Measurements from ENCODE around the gene TST.

Gene TST

DNA sequence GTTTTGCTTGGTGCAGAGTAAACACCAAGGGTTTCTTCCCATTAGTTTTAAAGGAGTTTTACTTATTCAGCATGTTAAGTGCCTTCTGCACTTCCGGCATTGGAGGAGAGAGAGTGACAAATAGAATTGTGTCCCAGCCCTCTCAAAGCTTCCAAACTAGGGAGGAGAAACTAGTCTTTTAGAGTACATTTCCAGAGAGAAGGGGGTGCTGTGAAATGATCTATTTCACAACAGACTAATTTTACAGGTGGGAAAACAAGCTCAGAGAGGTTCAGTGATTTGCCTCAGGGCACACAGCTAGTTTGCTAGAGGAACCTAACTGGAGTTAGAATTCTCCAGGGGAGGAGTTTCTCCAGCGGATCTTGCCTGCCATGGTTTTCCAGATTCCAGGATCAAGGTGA, 12.9 kb upstream of the TST start:
- H3K27me3 Mint-ChIP-seq (ENCODE audit: low read depth, poor library complexity) = peaks cover 9% of the 10 kb centered on the region
- peaks cover 30% of the 10 kb centered on the region for H3K4me1 Mint-ChIP-seq
- no peak overlapping the region for H3K4me3 Mint-ChIP-seq
- no peak for DNase-seq
- H3K36me3 Mint-ChIP-seq (ENCODE audit: low read depth) = peaks cover 9% of the 10 kb centered on the region
- no peaks in the 10 kb centered on the region for H3K9me3 Mint-ChIP-seq
- TF ChIP-seq, protein P1, sequence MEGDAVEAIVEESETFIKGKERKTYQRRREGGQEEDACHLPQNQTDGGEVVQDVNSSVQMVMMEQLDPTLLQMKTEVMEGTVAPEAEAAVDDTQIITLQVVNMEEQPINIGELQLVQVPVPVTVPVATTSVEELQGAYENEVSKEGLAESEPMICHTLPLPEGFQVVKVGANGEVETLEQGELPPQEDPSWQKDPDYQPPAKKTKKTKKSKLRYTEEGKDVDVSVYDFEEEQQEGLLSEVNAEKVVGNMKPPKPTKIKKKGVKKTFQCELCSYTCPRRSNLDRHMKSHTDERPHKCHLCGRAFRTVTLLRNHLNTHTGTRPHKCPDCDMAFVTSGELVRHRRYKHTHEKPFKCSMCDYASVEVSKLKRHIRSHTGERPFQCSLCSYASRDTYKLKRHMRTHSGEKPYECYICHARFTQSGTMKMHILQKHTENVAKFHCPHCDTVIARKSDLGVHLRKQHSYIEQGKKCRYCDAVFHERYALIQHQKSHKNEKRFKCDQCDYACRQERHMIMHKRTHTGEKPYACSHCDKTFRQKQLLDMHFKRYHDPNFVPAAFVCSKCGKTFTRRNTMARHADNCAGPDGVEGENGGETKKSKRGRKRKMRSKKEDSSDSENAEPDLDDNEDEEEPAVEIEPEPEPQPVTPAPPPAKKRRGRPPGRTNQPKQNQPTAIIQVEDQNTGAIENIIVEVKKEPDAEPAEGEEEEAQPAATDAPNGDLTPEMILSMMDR (IDR thresholded peaks at IDR 0.05) = no peak
- H3K27ac Mint-ChIP-seq = peak overlapping the region; percentile 62

DNA sequence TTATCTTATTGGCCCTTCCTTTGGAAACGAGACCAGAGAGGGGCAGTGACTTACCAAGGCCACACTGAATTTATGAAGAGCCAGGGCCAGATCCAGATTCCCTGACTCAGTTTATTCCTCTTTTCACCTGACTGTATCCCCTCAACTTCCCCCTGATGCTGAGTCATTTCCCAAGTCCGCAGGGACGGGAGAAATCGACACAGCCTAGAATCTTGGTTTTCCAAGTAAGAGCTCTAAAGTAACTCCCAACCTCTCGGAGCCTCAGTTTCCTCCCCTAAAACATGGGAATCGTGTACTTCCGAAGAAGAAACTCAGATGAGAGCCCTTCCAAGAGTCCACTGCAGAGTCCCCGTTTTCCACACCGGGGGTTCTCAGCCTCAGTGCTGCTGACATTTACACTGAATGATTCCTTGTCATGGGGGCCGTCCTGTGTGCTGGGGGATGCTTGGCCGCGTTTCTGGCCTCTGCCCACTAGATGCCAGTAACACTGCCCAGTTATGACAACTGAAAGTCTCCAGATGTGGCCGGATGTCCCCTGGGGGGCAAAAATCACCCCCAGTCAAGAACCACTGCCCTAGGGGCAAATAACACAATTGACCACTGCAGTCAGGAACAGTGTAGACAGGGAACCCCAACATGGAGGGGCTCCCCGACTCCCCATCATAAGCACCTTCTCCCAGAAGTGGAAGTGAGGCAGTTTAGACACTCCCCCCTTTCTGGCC, 11.5 kb upstream of the TST start:
- H3K27ac Mint-ChIP-seq = peak overlapping the region; percentile 58
- H3K4me3 Mint-ChIP-seq = no peak overlapping the region
- H3K9me3 Mint-ChIP-seq = no peaks in the 10 kb centered on the region
- H3K36me3 Mint-ChIP-seq (ENCODE audit: low read depth) = peaks cover 20% of the 10 kb centered on the region
- TF ChIP-seq, protein P1 (IDR thresholded peaks at IDR 0.05) = no peak
- peaks cover 5% of the 10 kb centered on the region for H3K27me3 Mint-ChIP-seq (ENCODE audit: low read depth, poor library complexity)
- H3K4me1 Mint-ChIP-seq = peaks cover 36% of the 10 kb centered on the region
- DNase-seq = no peak

DNA sequence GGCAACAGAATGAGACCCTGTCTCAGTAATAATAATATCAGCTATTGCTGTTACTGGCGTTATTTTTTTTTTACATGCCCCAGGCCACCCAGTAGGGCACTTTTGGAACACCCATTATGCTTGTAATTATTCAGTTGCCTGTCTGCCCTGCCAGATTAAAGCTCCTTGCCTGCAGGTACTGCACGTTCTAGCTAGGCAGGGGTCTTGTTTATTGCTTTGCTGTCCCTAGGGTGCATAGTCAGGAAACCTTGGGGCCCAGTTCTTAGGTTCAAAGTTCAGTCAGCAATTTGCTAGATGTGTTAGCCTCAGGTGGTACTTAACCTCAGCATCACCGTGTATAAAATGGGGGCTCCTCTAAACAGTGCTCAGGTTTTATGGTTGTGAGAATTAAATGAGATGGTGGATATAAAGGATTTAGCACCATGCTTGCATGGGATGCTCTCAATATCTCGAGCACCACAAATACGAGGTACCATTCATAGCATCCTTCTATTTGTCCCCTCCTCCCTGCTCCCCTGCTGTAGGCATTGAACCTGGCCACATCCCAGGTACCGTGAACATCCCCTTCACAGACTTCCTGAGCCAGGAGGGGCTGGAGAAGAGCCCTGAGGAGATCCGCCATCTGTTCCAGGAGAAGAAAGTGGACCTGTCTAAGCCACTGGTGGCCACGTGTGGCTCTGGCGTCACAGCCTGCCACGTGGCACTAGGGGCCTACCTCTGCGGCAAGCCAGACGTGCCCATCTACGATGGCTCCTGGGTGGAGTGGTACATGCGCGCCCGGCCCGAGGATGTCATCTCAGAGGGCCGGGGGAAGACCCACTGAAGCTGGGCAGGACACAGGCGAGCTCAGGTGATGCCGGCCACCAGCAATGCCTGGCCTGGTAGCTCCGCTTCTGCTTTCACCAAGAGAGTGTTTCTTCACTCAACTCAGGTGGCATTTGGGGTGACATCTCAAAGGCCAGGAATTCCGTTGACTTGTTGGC, 9.7 kb upstream of the TST start:
- H3K27ac Mint-ChIP-seq = no peak overlapping the region
- H3K4me1 Mint-ChIP-seq = peaks cover 37% of the 10 kb centered on the region
- no peak overlapping the region for H3K4me3 Mint-ChIP-seq
- H3K9me3 Mint-ChIP-seq = no peaks in the 10 kb centered on the region
- H3K27me3 Mint-ChIP-seq (ENCODE audit: low read depth, poor library complexity) = peaks cover 5% of the 10 kb centered on the region
- H3K36me3 Mint-ChIP-seq (ENCODE audit: low read depth) = peaks cover 32% of the 10 kb centered on the region
- TF ChIP-seq, protein P1 (IDR thresholded peaks at IDR 0.05) = no peak
- DNase-seq = no peak

DNA sequence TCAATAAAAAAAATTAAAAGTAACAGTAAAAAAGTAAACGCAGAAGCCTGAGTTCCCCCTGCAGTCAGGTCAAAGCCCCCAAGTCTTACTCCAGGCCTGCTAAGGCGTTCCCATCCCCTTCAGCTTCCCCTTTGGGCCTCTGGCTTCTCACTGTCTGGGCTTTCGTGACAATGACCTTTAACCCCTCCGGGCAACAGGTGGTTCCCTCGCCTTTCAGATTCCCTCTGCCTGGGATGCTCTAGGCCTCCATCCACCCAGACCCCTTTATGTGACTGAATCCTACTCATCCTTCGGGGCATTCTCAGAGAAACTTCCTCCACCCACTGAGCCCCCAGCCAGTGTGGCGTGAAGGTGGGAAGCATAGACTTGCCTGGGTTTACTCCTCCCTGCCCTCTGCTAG, 8.3 kb upstream of the TST start:
- peaks cover 31% of the 10 kb centered on the region for H3K4me1 Mint-ChIP-seq
- H3K4me3 Mint-ChIP-seq = no peak overlapping the region
- DNase-seq = no peak
- H3K27ac Mint-ChIP-seq = no peak overlapping the region
- no peaks in the 10 kb centered on the region for H3K9me3 Mint-ChIP-seq
- TF ChIP-seq, protein P1 (IDR thresholded peaks at IDR 0.05) = no peak
- peaks cover 38% of the 10 kb centered on the region for H3K36me3 Mint-ChIP-seq (ENCODE audit: low read depth)
- H3K27me3 Mint-ChIP-seq (ENCODE audit: low read depth, poor library complexity) = peaks cover 2% of the 10 kb centered on the region

DNA sequence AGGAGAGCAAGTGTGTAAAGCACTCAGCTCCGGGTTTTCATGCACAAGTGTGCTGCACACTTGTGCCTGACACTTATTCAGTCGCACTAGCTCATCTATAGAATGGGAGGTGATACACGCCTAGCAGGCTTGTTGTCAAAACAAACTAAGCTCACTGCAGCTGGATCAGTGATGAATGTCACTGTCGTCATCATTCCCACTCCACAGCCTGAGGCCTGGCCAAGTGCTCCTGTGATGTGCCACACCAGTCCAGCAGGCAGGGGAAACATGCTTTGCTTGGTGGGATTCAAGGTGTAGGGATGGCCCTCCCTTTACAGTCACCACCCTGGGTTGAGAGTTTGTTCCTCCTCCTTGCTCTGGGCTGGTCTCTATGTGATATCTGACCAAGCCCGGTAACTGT, 7.1 kb upstream of the TST start:
- no peak overlapping the region for H3K4me3 Mint-ChIP-seq
- no peak for DNase-seq
- H3K36me3 Mint-ChIP-seq (ENCODE audit: low read depth) = peaks cover 38% of the 10 kb centered on the region
- H3K9me3 Mint-ChIP-seq = no peaks in the 10 kb centered on the region
- H3K27me3 Mint-ChIP-seq (ENCODE audit: low read depth, poor library complexity) = peaks cover 2% of the 10 kb centered on the region
- H3K27ac Mint-ChIP-seq = no peak overlapping the region
- TF ChIP-seq, protein P1 (IDR thresholded peaks at IDR 0.05) = no peak
- peaks cover 33% of the 10 kb centered on the region for H3K4me1 Mint-ChIP-seq
